ENCODE results near the gene CNTNAP5.

- no peak for TF ChIP-seq CTCF (IDR thresholded peaks at IDR 0.05)
- TF ChIP-seq POLR2A (IDR thresholded peaks at IDR 0.05): no peak
These were observed 859.2 kb downstream of the CNTNAP5 start for GRCh38 chr2:124884315-124884714.
